ENCODE measurements around the gene PRDX1.

GRCh38 chr1:45521413-45522323 lies at the start of gene PRDX1:
- TF ChIP-seq, protein P1, sequence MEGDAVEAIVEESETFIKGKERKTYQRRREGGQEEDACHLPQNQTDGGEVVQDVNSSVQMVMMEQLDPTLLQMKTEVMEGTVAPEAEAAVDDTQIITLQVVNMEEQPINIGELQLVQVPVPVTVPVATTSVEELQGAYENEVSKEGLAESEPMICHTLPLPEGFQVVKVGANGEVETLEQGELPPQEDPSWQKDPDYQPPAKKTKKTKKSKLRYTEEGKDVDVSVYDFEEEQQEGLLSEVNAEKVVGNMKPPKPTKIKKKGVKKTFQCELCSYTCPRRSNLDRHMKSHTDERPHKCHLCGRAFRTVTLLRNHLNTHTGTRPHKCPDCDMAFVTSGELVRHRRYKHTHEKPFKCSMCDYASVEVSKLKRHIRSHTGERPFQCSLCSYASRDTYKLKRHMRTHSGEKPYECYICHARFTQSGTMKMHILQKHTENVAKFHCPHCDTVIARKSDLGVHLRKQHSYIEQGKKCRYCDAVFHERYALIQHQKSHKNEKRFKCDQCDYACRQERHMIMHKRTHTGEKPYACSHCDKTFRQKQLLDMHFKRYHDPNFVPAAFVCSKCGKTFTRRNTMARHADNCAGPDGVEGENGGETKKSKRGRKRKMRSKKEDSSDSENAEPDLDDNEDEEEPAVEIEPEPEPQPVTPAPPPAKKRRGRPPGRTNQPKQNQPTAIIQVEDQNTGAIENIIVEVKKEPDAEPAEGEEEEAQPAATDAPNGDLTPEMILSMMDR (conservative IDR thresholded peaks at IDR 0.05; ENCODE audit: low read depth, low read length): no peak
- TF ChIP-seq EZH2 (IDR thresholded peaks at IDR 0.05; ENCODE audit: borderline replicate concordance, low read depth, low read length, poor library complexity, severe bottlenecking): no peak

All from A673 (cell line).